ENCODE data around the gene SHB.

Gene SHB

DNA sequence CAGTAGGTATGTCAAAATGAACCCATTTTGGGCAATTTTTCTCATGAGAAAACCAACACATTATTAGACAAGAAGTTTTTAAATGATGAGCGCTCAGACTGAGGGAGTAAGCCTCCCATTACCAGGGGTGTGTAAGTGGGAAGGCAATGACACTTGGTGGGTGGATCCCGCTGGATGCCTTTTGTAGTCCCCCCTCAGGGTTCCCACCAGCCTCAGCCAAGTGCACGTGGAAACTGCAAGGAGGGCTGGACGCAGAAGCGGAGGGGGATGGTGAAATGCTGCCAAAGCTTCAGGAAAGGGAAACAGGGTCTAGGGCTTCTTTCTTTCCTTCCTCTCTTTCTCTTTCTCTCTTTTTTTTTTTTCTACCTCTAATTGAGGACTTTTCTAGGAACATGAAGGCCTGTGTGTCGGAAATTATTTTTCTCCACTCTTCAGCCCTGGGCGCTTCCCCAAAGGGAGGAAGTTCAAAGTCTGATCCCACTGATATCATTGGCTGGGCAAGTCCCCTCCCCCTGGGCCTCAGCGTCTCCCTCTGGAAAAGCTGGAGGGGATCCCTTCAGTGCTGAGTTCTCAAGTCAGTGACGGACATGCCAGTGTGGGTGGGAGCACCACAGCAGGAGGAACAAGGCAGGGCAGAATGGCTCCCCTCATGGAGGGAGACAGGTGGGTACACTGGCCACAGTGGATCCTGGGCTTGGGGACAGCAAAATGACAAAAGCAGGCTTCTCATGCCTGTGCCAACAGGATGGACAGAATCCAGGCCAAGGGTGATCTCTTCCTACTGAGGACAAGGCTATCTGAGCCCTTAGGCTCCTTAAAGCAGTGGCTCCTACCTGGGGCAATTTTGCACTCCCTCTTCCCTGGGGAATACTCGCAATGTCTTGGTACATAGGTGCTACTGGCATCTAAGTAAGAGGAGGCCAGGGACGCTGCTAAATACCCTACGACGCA, 141.2 kb downstream of the SHB start:
- TF ChIP-seq, protein P1, sequence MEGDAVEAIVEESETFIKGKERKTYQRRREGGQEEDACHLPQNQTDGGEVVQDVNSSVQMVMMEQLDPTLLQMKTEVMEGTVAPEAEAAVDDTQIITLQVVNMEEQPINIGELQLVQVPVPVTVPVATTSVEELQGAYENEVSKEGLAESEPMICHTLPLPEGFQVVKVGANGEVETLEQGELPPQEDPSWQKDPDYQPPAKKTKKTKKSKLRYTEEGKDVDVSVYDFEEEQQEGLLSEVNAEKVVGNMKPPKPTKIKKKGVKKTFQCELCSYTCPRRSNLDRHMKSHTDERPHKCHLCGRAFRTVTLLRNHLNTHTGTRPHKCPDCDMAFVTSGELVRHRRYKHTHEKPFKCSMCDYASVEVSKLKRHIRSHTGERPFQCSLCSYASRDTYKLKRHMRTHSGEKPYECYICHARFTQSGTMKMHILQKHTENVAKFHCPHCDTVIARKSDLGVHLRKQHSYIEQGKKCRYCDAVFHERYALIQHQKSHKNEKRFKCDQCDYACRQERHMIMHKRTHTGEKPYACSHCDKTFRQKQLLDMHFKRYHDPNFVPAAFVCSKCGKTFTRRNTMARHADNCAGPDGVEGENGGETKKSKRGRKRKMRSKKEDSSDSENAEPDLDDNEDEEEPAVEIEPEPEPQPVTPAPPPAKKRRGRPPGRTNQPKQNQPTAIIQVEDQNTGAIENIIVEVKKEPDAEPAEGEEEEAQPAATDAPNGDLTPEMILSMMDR (IDR thresholded peaks at IDR 0.05), result no peak
- intact Hi-C loops (cut with DNase I; ENCODE audit: low total_unique reads), result no loop called here

DNA sequence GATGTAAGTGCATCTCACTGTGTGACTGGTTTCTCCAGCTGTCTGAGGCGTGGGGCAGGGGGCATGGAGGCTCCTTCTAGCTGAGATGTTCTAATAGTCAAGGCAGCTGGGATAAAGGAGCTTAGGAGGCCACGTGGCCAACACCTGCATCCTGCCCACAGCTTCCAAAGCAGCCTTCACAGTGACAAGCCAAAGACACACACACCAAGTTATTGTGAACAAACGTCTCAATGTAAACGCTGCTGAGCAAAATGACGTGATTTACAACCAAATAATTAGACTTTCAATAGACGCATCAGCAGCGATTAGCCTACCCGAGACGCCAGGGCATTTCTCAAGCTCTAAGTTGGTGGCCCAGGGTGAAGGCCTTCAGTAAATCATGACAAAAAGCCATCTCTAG, 141.9 kb downstream of the SHB start:
- Histone ChIP-seq H3K4me1 (peaks cover 0 to 8% (median 0%) of the 10 kb centered on the region in 4 donors), H3K9me3 (no peaks in the 10 kb centered on the region), H3K27ac (no peak overlapping the region), H3K4me3 (no peak overlapping the region), H3K36me3 (peaks cover 0 to 5% (median 0%) of the 10 kb centered on the region in 3 donors), H3K27me3 (no peaks in the 10 kb centered on the region)
- intact Hi-C loops (cut with DNase I; ENCODE audit: low total_unique reads), result no loop called here
- DNase-seq, result no peak
- TF ChIP-seq, protein P1 (IDR thresholded peaks at IDR 0.05), result no peak

More for the DNA sequence above, 141.2 kb downstream of the SHB start:
- H3K36me3 ChIP-seq, result peaks cover 0 to 5% (median 0%) of the 10 kb centered on the region in 3 donors
- peaks cover 0 to 8% (median 0%) of the 10 kb centered on the region in 4 donors for H3K4me1 ChIP-seq
- no peaks in the 10 kb centered on the region for H3K27me3 ChIP-seq
- no peaks in the 10 kb centered on the region for H3K9me3 ChIP-seq
- H3K4me3 ChIP-seq, result no peak overlapping the region
- no peak overlapping the region for H3K27ac ChIP-seq
- DNase-seq, result no peak

DNA sequence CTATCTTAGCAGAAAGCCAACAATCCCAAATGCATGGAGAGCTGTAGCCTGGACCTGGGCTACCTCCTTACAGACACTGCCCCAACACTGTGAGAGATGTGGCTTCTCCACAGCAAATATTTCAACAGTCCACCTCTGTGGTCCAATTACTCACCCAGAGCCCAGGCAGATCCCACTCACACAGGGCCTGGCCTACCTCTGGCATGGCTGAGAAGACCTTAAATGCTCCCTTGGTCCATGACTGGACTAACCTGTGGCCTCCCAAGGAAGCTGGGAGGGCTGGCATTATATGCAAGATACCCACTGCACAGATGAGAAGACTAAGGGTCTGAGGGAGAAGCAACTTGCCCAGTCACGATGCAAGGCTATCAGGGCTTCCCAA, 142.3 kb downstream of the SHB start:
- Histone ChIP-seq H3K27me3 (no peaks in the 10 kb centered on the region), H3K4me3 (no peak overlapping the region), H3K4me1 (peaks cover 0 to 8% (median 1%) of the 10 kb centered on the region in 4 donors), H3K9me3 (no peaks in the 10 kb centered on the region), H3K27ac (no peak overlapping the region), H3K36me3 (peaks cover 0 to 9% (median 4%) of the 10 kb centered on the region in 3 donors)
- intact Hi-C loops (cut with DNase I; ENCODE audit: low total_unique reads), result no loop called here
- TF ChIP-seq, protein P1 (IDR thresholded peaks at IDR 0.05), result no peak
- DNase-seq, result no peak

DNA sequence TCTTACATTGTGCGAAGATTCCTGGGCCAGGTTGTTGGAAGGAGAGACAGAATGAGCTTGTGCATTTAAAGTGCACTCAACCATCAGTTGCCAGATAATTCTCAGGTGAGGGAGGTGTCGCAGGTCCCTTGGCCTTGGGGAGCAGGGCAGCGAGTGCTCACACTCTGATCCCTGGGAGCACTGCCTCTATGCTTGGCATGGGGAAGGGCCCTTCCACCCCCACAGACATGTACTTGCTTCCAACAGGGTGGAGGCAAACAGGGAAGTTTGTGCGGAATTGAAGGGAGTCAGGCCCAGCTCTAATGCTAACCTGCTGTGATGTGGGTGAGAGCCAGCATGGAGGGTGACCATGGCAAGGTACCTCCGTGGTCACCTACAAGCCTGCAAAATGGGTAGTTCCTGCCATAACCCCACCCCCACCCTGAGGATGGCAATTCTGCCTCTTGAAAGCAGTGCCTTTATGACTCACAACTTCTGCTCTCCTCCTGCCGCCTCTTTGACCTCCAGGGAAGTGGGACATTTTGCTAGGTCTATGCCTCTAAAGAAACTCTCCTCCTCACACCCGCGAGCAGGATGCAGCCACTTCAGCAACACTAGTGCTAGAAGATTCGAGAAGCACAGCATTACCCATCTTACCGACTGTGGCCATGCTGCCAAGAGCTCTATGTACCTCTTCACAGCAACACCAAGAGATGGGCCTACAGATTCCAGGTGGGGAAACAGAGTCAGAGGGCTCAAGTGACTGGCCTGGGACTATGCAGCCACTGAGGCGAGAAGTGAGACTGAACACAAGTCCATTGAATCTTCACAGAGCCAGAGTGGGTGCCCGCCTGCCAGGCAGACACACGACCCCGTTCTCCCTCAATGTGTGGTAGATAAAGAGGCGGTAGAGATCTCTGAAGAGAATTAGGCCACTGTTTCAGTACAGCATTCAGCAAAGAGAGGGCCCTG, 143.0 kb downstream of the SHB start:
- H3K4me3 ChIP-seq, result no peak overlapping the region
- no peaks in the 10 kb centered on the region for H3K27me3 ChIP-seq
- TF ChIP-seq, protein P1 (IDR thresholded peaks at IDR 0.05), result no peak
- H3K9me3 ChIP-seq, result no peaks in the 10 kb centered on the region
- intact Hi-C loops (cut with DNase I; ENCODE audit: low total_unique reads), result no loop called here
- no peak overlapping the region for H3K27ac ChIP-seq
- peaks cover 0 to 8% (median 2%) of the 10 kb centered on the region in 4 donors for H3K4me1 ChIP-seq
- DNase-seq, result no peak
- peaks cover 0 to 11% (median 9%) of the 10 kb centered on the region in 3 donors for H3K36me3 ChIP-seq

DNA sequence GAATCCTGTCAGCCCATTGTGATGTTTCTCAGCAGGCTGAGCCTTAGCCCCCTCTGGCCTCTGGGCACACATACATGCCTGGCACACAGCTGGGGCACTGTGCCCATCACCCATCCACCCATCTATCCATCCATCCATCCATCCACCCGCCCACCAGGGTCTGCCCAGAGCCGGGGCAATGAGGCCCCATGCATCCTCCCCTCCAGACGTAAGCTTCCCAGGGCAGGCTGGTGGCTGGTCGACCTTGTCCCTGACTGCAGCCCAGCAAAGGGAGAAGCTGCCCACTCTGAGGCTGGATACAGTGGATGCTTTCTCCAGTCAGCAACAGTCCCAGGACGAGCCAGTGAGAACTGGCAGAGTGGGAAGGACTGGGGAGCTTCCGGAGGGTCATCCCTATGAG, 144.0 kb downstream of the SHB start:
- no peak for DNase-seq
- H3K4me3 ChIP-seq, result no peak overlapping the region
- H3K27ac ChIP-seq, result no peak overlapping the region
- peaks cover 0 to 5% (median 2%) of the 10 kb centered on the region in 4 donors for H3K4me1 ChIP-seq
- H3K36me3 ChIP-seq, result peaks cover 0 to 11% (median 10%) of the 10 kb centered on the region in 3 donors
- intact Hi-C loops (cut with DNase I; ENCODE audit: low total_unique reads), result no loop called here
- no peaks in the 10 kb centered on the region for H3K9me3 ChIP-seq
- TF ChIP-seq, protein P1 (IDR thresholded peaks at IDR 0.05), result no peak
- H3K27me3 ChIP-seq, result no peaks in the 10 kb centered on the region
